AG10803 (cell line): ENCODE results near the gene NAGA.
A peak's percentile ranks its signal among the peaks of the same experiment; 100 is the strongest.

Experiments
- DNase-seq: peaks from one replicate; pipeline ENCODE4 v3.0.0; 2010; ENCODE audit warnings: low read depth
- H3K4me3 ChIP-seq: 2 replicates; pipeline ENCODE4 v1.5.1; 2011; ENCODE audit warnings: mild to moderate bottlenecking, low read length, control low read depth
- TF ChIP-seq, protein P1 (sequence below): conservative IDR thresholded peaks from 2 replicates; pipeline ENCODE4 v1.5.1; 2011; ENCODE audit warnings: mild to moderate bottlenecking, low read length, control low read depth, inconsistent platforms

Gene NAGA

DNA sequence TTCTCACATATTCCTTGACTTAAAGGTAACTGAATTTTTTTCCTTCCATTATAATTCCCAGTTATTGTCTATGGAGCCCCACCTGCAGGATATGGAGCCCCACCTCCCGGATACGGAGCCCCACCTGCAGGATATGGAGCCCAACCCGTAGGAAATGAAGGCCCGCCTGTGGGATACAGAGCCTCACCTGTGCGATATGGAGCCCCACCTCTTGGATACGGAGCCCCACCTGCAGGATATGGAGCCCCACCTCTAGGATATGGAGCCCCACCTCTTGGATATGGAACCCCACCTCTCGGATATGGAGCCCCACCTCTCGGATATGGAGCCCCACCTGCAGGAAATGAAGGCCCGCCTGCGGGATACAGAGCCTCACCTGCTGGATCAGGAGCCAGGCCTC is 43.9 kb downstream of the NAGA start:
- TF ChIP-seq, protein P1, sequence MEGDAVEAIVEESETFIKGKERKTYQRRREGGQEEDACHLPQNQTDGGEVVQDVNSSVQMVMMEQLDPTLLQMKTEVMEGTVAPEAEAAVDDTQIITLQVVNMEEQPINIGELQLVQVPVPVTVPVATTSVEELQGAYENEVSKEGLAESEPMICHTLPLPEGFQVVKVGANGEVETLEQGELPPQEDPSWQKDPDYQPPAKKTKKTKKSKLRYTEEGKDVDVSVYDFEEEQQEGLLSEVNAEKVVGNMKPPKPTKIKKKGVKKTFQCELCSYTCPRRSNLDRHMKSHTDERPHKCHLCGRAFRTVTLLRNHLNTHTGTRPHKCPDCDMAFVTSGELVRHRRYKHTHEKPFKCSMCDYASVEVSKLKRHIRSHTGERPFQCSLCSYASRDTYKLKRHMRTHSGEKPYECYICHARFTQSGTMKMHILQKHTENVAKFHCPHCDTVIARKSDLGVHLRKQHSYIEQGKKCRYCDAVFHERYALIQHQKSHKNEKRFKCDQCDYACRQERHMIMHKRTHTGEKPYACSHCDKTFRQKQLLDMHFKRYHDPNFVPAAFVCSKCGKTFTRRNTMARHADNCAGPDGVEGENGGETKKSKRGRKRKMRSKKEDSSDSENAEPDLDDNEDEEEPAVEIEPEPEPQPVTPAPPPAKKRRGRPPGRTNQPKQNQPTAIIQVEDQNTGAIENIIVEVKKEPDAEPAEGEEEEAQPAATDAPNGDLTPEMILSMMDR: no peak
- no peak overlapping the region for H3K4me3 ChIP-seq
- no peak for DNase-seq

DNA sequence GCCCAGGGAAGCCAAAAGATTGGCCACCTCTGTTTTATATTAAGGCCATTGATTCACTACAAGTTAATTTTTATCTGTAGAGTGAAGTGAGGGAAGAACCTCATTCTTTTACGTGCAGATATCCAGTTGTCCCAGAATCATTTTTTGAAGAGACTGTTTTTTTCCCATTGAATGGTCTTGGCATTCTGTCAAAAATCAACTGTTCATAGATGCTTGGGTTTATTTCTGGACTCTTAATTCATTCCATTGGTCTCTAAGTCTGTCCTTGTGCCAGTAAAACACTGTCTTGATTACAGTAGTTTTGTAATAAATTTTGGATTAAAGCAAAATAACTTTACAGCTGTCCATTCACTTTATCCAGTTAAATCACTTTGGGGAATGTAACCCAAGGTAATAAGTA is 45.2 kb downstream of the NAGA start:
- TF ChIP-seq, protein P1: no peak
- DNase-seq: peak; percentile 11
- no peak overlapping the region for H3K4me3 ChIP-seq

DNA sequence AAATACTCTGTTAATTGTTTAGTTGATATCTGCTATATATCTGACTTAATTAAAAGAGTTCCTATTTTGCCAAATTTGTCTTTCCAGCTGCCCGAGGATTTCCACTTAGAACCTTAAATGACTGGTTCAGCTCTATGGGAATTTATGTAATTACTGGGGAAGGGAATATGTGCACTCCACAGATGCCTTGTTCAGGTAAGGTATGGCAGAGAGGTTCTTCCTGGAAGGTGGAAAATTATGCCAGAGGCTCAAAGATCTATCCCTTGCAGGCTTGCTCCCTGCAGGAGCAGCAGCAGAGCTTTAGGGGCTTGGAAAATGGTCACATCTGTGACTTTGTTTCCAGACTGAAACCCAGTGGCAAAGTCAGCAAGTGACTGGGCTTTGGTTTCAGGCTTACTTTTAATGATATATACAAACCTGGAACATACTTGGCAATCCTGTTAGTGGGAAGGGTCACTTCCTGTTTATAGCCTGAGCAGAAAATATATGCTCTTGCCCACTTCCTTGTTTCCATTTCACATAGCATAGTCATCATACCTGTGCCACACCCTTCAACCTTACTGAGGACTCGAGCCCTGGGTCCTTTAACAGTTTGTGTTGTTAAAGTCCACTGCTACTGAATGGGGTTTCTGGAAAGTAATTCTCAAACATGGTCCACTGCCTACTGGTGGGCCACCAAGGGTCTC is 48.3 kb downstream of the NAGA start:
- no peak overlapping the region for H3K4me3 ChIP-seq
- TF ChIP-seq, protein P1: no peak
- no peak for DNase-seq

DNA sequence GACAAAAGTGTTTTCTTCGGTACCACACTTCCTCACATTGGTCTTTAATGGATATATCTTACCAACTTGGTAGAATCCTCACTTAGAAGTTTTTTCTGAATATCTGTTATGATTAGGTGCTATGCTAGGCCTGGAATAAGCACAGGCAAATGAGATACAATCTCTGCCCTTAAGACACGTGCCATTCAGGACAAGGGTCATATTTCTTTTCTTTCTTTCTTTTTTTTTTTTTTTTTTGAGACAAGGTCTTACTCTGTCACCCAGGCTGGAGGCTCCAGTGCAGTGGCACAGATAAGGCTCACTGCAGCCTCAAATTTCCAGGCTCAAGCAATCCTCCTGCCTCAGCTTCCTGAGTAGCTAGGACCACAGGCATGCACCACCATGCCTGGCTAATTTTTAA is 49.0 kb downstream of the NAGA start:
- TF ChIP-seq, protein P1: no peak

DNA sequence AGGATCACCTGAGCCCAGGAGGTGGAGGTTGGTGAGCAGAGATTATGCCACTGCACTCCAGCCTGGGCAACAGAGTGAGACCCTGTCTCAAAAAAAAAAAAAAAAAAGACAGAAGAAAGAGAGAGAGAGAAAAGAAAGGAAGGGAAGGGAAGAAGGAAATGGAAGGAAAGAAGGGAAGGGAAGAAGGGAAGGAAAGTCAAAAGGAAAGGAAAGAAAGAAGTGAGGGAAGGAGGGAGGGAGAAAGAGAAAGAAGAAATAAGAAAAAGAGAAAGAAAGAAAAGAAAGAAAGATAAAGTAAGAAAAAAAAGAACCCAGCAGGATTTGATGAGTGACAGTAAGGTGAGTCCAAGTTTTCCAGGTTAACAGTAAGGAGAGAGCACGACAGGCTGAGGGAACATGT is 52.4 kb downstream of the NAGA start:
- TF ChIP-seq, protein P1: no peak
- no peak for DNase-seq

More for the DNA sequence above, 49.0 kb downstream of the NAGA start:
- no peak for DNase-seq
- no peak overlapping the region for H3K4me3 ChIP-seq

DNA sequence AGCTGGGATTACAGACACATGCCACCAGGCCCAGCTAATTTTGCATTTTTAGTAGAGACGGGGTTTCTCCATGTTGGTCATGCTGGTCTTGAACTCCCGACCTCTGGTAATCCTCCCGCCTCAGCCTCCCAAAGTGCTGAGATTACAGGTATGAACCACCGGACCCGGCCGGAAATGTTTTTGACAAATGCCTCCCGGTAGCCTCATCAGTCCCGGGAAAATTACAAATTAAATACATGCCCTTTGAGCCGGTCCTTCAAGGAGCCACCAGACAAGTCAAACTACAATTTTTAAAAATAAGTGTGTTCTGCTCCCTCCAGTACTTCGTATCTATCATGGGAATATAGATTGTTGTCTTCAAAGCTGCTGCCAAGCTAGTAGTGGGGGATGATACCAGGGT is 54.5 kb downstream of the NAGA start:
- H3K4me3 ChIP-seq: no peak overlapping the region
- TF ChIP-seq, protein P1: no peak
- DNase-seq: no peak

More for the DNA sequence above, 52.4 kb downstream of the NAGA start:
- no peak overlapping the region for H3K4me3 ChIP-seq

DNA sequence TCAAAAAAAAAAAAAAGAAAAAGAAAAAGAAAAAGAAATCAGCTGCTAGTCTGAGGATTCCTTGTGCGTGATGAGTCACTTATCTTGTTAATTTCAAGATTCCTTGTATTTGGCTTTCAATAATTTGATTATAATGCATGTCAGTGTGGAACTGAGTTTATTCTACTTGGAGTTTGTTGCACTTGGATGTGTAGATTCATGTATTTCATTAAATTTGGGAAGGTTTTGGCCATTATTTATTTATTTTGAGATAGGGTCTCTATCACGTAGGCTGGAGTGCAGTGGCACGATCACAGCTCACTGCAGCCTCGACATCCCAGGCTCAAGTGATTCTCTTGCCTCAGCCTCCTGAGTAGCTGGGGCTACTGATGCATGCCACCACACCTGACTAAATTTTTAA is 57.2 kb downstream of the NAGA start:
- TF ChIP-seq, protein P1: no peak
- DNase-seq: no peak
- H3K4me3 ChIP-seq: no peak overlapping the region
